Gastroesophageal sphincter (tissue), 3 donors: ENCODE measurements around the gene CACNA1I.

Experiments
- CTCF ChIP-seq, 4 experiments: fragments of 200-600 bp in 2 of 4; fragments of 450-650 bp in 2 of 4; sonication (generic) in 1 of 4; IDR thresholded peaks; one replicate each; pipeline ENCODE4 v1.5.1; 2017 to 2019; ENCODE audit warnings: antibody characterized with exemption in 4 of 4, mild to moderate bottlenecking in 2 of 4, moderate library complexity in 2 of 4
- EP300 ChIP-seq: sonication (generic); formaldehyde crosslinking; IDR thresholded peaks from one replicate; pipeline ENCODE4 v1.6.1; 2017; ENCODE audit warnings: antibody characterized with exemption, mild to moderate bottlenecking
- POLR2A ChIP-seq, 2 donors: fragments of 450-650 bp; IDR thresholded peaks; one replicate each; pipeline ENCODE4 v1.6.1; 2017; ENCODE audit warnings: antibody characterized with exemption in 2 of 2, mild to moderate bottlenecking in 2 of 2, moderate library complexity in 1 of 2

- TF ChIP-seq EP300 (no peak), CTCF (IDR thresholded peaks at IDR 0.05) (no peak), POLR2A (IDR thresholded peaks at IDR 0.05) (no peak)
Measured at GRCh38 chr22:39627208-39627607, 56.7 kb downstream of the CACNA1I start.
